Left lung (tissue), 10 donors: ENCODE data around the gene SMYD4. TPM values are rescaled to one million over a fixed set of nuclear protein-coding genes. Genes with fewer than 3 reads are reported as not detected.

Experiments
- ATAC-seq: fragments of 200-7000 bp; cut with Tn5 transposase; one replicate; pipeline ENCODE4 v1.9.1; 2020; ENCODE audit warnings: moderate library complexity
- DNase-seq, 4 donors: peaks; one replicate each; pipeline ENCODE4 v3.0.0-alpha.2; 2013 to 2020
- H3K27ac ChIP-seq, 2 donors: fragments of 200-600 bp; sonication (generic) in 1 of 2; one replicate each; pipeline versions ENCODE4 v1.5.0 to v1.8.0; 2020 to 2021
- H3K27me3 ChIP-seq, 2 donors: fragments of 200-600 bp; sonication (generic) in 1 of 2; one replicate each; pipeline versions ENCODE4 v1.5.0 to v1.8.0; 2020 to 2021
- H3K36me3 ChIP-seq, 2 donors: fragments of 200-600 bp; sonication (generic) in 1 of 2; one replicate each; pipeline versions ENCODE4 v1.5.0 to v1.8.0; 2020 to 2021
- H3K4me1 ChIP-seq, 2 donors: fragments of 200-600 bp; one replicate each; pipeline ENCODE4 v1.8.0; 2021
- H3K4me3 ChIP-seq, 2 donors: fragments of 200-600 bp; sonication (generic) in 1 of 2; one replicate each; pipeline versions ENCODE4 v1.5.0 to v1.8.0; 2020 to 2021; ENCODE audit warnings: mild to moderate bottlenecking in 1 of 2
- H3K9me3 ChIP-seq, 2 donors: fragments of 200-600 bp; sonication (generic) in 1 of 2; one replicate each; pipeline versions ENCODE4 v1.5.0 to v1.8.0; 2020 to 2021
- CTCF ChIP-seq, 2 donors: fragments of 200-600 bp; sonication (generic) in 1 of 2; IDR thresholded peaks; one replicate each; pipeline versions ENCODE4 v1.5.0 to v1.8.0; 2021; ENCODE audit warnings: antibody characterized with exemption in 2 of 2
- intact Hi-C, 2 donors: fragments of 100-400 bp; cut with DNase I; formaldehyde crosslinking; loops; one replicate each; pipeline versions ENCODE4 v1.11.2 to v1.14.2; 2022
- polyA plus RNA-seq, 6 donors: library from polyadenylated mRNA; unstranded; fragments of 120-200 nt; gene quantifications; one replicate each; pipeline ENCODE4 v1.2.1, GENCODE V29; 2013; ENCODE audit not compliant: insufficient read length in 6 of 6
- total RNA-seq, 2 donors: library from RNA; stranded (reverse); fragmentation: NEBNext Ultra II Directional; extraction: Animal tissue kit (Norgen Biotek cat#: 25700); gene quantifications; one replicate each; pipeline ENCODE4 v1.2.1, GENCODE V29; 2021
- donor health status: DM: no; HTN: yes; CAD: no.
- donor health status: DM: no; HTN: no; CAD: no.

The SMYD4 gene
- total and polyA plus RNA-seq, 8 donors = 13.3 to 24.7 (median 21.2) TPM

- intact Hi-C loops = no loop called here
- Histone ChIP-seq H3K9me3 (no peaks in the 10 kb centered on the region), H3K36me3 (no peaks in the 10 kb centered on the region), H3K27ac (peak overlapping the region; percentile 66 to 83), H3K4me3 (peak overlapping the region; percentile 24 to 31), H3K4me1 (peaks cover 6 to 60% of the 10 kb centered on the region in 2 donors), H3K27me3 (no peaks in the 10 kb centered on the region)
- DNase-seq (no peak), ATAC-seq (peak; percentile 19)
- no peak for TF ChIP-seq CTCF (IDR thresholded peaks at IDR 0.05)
Measured at GRCh38 chr17:1762901-1763898, 66.5 kb downstream of the SMYD4 start.

GRCh38 chr17:1762233-1762900 lies 67.3 kb downstream of the SMYD4 start:
- H3K27ac ChIP-seq = peak overlapping the region; percentile 66 to 83
- H3K9me3 ChIP-seq = no peaks in the 10 kb centered on the region
- intact Hi-C loops = no loop called here
- no peak for TF ChIP-seq CTCF (IDR thresholded peaks at IDR 0.05)
- H3K27me3 ChIP-seq = no peaks in the 10 kb centered on the region
- peaks cover 6 to 58% of the 10 kb centered on the region in 2 donors for H3K4me1 ChIP-seq
- DNase-seq (no peak), ATAC-seq (peak; percentile 31)
- H3K4me3 ChIP-seq = peak overlapping the region; percentile 24 to 31
- no peaks in the 10 kb centered on the region for H3K36me3 ChIP-seq

- H3K27me3 ChIP-seq = no peaks in the 10 kb centered on the region
- no peaks in the 10 kb centered on the region for H3K9me3 ChIP-seq
- H3K27ac ChIP-seq = peak overlapping the region; percentile 43 to 53
- no peak overlapping the region for H3K4me3 ChIP-seq
- H3K4me1 ChIP-seq = peaks cover 6 to 48% of the 10 kb centered on the region in 2 donors
- no peaks in the 10 kb centered on the region for H3K36me3 ChIP-seq
- TF ChIP-seq CTCF (IDR thresholded peaks at IDR 0.05) = no peak
- DNase-seq (no peak), ATAC-seq (peak; percentile 37)
- intact Hi-C loops = no loop called here
Measured at GRCh38 chr17:1759529-1759928, 70.2 kb downstream of the SMYD4 start.

- peaks cover under 1 to 47% of the 10 kb centered on the region in 2 donors for H3K4me1 ChIP-seq
- ATAC-seq = peak; percentile 12
Measured at GRCh38 chr17:1758807-1759206, 70.9 kb downstream of the SMYD4 start.

More at GRCh38 chr17:1758807-1759206, 70.9 kb downstream of the SMYD4 start:
- H3K27ac ChIP-seq = peak overlapping the region; percentile 43 to 53
- no peak overlapping the region for H3K4me3 ChIP-seq
- H3K9me3 ChIP-seq = no peaks in the 10 kb centered on the region
- DNase-seq = peak in 1 of 4 donors; percentile 63
- intact Hi-C loops = no loop called here
- no peaks in the 10 kb centered on the region for H3K36me3 ChIP-seq
- H3K27me3 ChIP-seq = no peaks in the 10 kb centered on the region
- TF ChIP-seq CTCF (IDR thresholded peaks at IDR 0.05) = no peak
